Endodermal cell (in vitro differentiated cells): ENCODE measurements around the gene FAHD2A. TPM values are rescaled to one million over a fixed set of nuclear protein-coding genes. Genes with fewer than 3 reads are reported as not detected.

Source experiments
- DNase-seq: peaks from one replicate; pipeline ENCODE4 v3.0.0-alpha.2; 2017
- H3K27ac ChIP-seq: 2 replicates; pipeline ENCODE4 v1.5.1; 2013; ENCODE audit warnings: mild to moderate bottlenecking, low read depth, low read length, moderate library complexity
- H3K27me3 ChIP-seq: 2 replicates; pipeline ENCODE4 v1.6.1; 2013; ENCODE audit warnings: mild to moderate bottlenecking, low read length, moderate library complexity; ENCODE audit not compliant: insufficient read depth, control insufficient read depth, poor library complexity, severe bottlenecking
- H3K36me3 ChIP-seq: 2 replicates; pipeline ENCODE4 v1.7.0; 2013; ENCODE audit warnings: mild to moderate bottlenecking, low read length, moderate library complexity; ENCODE audit not compliant: control insufficient read depth, insufficient read depth
- H3K4me1 ChIP-seq: one replicate; pipeline ENCODE4 v1.7.0; 2013; ENCODE audit warnings: low read length; ENCODE audit not compliant: control insufficient read depth, insufficient read depth
- H3K4me3 ChIP-seq: 2 replicates; pipeline ENCODE4 v1.5.1; 2013; ENCODE audit warnings: mild to moderate bottlenecking, low read length, moderate library complexity
- H3K9ac ChIP-seq: 2 replicates; pipeline ENCODE4 v1.6.1; 2013; ENCODE audit warnings: mild to moderate bottlenecking, low read length, moderate library complexity; ENCODE audit not compliant: poor library complexity, severe bottlenecking; ENCODE audit errors: extremely low read depth
- H3K9me3 ChIP-seq: 2 replicates; pipeline ENCODE4 v1.6.1; 2013; ENCODE audit warnings: mild to moderate bottlenecking, low read length, moderate library complexity; ENCODE audit not compliant: control insufficient read depth
- H3K27ac Mint-ChIP-seq: 2 replicates; pipeline ENCODE4 v1.8.0; 2020; ENCODE audit warnings: mixed read lengths
- H3K27me3 Mint-ChIP-seq: 2 replicates; pipeline ENCODE4 v1.8.0; 2021; ENCODE audit warnings: mild to moderate bottlenecking, mixed read lengths; ENCODE audit not compliant: insufficient read depth
- H3K36me3 Mint-ChIP-seq: 2 replicates; pipeline ENCODE4 v1.8.0; 2020; ENCODE audit warnings: low read depth, mixed read lengths
- H3K4me1 Mint-ChIP-seq: 2 replicates; pipeline ENCODE4 v1.8.0; 2020; ENCODE audit warnings: mixed read lengths
- H3K4me3 Mint-ChIP-seq: 2 replicates; pipeline ENCODE4 v1.8.0; 2020; ENCODE audit warnings: mild to moderate bottlenecking, moderate library complexity, mixed read lengths
- H3K9me3 Mint-ChIP-seq: 2 replicates; pipeline ENCODE4 v1.8.0; 2020; ENCODE audit warnings: mild to moderate bottlenecking, mixed read lengths
- CTCF ChIP-seq: fragments of 200-600 bp; sonication (generic); conservative IDR thresholded peaks from 2 replicates; pipeline ENCODE4 v1.5.0; 2021; ENCODE audit warnings: antibody characterized with exemption, mild to moderate bottlenecking
- WGBS, 2 experiments: methylation state at CpG; one replicate each; pipeline versions ENCODE4 v1.1.5 to v1.1.7; 2013; ENCODE audit warnings: missing lambda C conversion rate in 2 of 2, mixed read lengths in 1 of 2; ENCODE audit not compliant: insufficient coverage in 1 of 2, insufficient read length in 1 of 2; 5-methylcytosine and 5-hydroxymethylcytosine counted together
- total RNA-seq, 2 donors: library from RNA; stranded (reverse); fragmentation: NEBNext Ultra II Directional in 1 of 2; extraction: Animal tissue kit (Norgen Biotek cat#: 25700) in 1 of 2; gene quantifications; 2 replicates in 1 of 2; 3 replicates in 1 of 2; pipeline ENCODE4 v1.2.1, GENCODE V29; 2021

Gene FAHD2A
- total RNA-seq, 2 donors from 2014 or later = 45.2 to 49.4 TPM

- H3K9ac ChIP-seq = no peak overlapping the region
- Mint-ChIP-seq H3K36me3 (no peaks in the 10 kb centered on the region), H3K4me1 (no peaks in the 10 kb centered on the region), H3K27me3 (peaks cover 14% of the 10 kb centered on the region), H3K27ac (no peak overlapping the region), H3K9me3 (peaks cover 6% of the 10 kb centered on the region), H3K4me3 (no peak overlapping the region)
- no peaks in the 10 kb centered on the region for H3K36me3 ChIP-seq
- no peak for TF ChIP-seq CTCF
- DNase-seq = peak; percentile 16
- no peak overlapping the region for H3K27ac ChIP-seq
- H3K4me1 ChIP-seq = no peaks in the 10 kb centered on the region
- H3K9me3 ChIP-seq = no peaks in the 10 kb centered on the region
- WGBS, 2 experiments = 85 to 90% methylated on average over 4 to 12 of the region's 12 CpGs
- H3K4me3 ChIP-seq = no peak overlapping the region
- H3K27me3 ChIP-seq = no peaks in the 10 kb centered on the region
Measured at GRCh38 chr2:95356821-95357700, 45.4 kb upstream of the FAHD2A start.

GRCh38 chr2:95357717-95358280 lies 44.7 kb upstream of the FAHD2A start:
- no peak overlapping the region for H3K27ac Mint-ChIP-seq
- H3K4me3 Mint-ChIP-seq = no peak overlapping the region
- DNase-seq = peak; percentile 23
- H3K4me1 Mint-ChIP-seq = no peaks in the 10 kb centered on the region
- no peaks in the 10 kb centered on the region for H3K27me3 ChIP-seq
- no peak overlapping the region for H3K9ac ChIP-seq
- WGBS, 2 experiments = 92 to 94% methylated on average over 5 to 6 of the region's 6 CpGs
- H3K36me3 Mint-ChIP-seq = no peaks in the 10 kb centered on the region
- no peaks in the 10 kb centered on the region for H3K36me3 ChIP-seq
- H3K4me1 ChIP-seq = no peaks in the 10 kb centered on the region
- H3K9me3 Mint-ChIP-seq = peaks cover 6% of the 10 kb centered on the region
- no peak overlapping the region for H3K27ac ChIP-seq
- TF ChIP-seq CTCF = no peak
- H3K9me3 ChIP-seq = no peaks in the 10 kb centered on the region
- H3K27me3 Mint-ChIP-seq = peaks cover 14% of the 10 kb centered on the region
- no peak overlapping the region for H3K4me3 ChIP-seq

- Mint-ChIP-seq H3K4me1 (no peaks in the 10 kb centered on the region), H3K27ac (no peak overlapping the region), H3K4me3 (no peak overlapping the region), H3K9me3 (peaks cover 6% of the 10 kb centered on the region), H3K27me3 (peaks cover 13% of the 10 kb centered on the region), H3K36me3 (no peaks in the 10 kb centered on the region)
- TF ChIP-seq CTCF = no peak
- H3K9ac ChIP-seq = no peak overlapping the region
- 44 to 78% methylated on average over 3 of the region's 3 CpGs for WGBS, 2 experiments
- DNase-seq = no peak
- H3K27ac ChIP-seq = no peak overlapping the region
- H3K9me3 ChIP-seq = no peaks in the 10 kb centered on the region
- H3K27me3 ChIP-seq = no peaks in the 10 kb centered on the region
- no peaks in the 10 kb centered on the region for H3K4me1 ChIP-seq
- no peaks in the 10 kb centered on the region for H3K36me3 ChIP-seq
- no peak overlapping the region for H3K4me3 ChIP-seq
Measured at GRCh38 chr2:95359031-95359430, 43.5 kb upstream of the FAHD2A start.
